HFFc6 (cell line): Measurements from ENCODE around the gene IL2RG. TPM values are rescaled to one million over a fixed set of nuclear protein-coding genes. Genes with fewer than 3 reads are reported as not detected.

Experiments used
- DNase-seq: peaks from one replicate; pipeline ENCODE4 v3.0.0-alpha.2; 2018
- H3K27ac Mint-ChIP-seq: 2 replicates; pipeline ENCODE4 v1.8.0; 2020; ENCODE audit warnings: mild to moderate bottlenecking, mixed read lengths
- H3K27me3 Mint-ChIP-seq: 2 replicates; pipeline ENCODE4 v1.8.0; 2021; ENCODE audit warnings: mild to moderate bottlenecking, moderate library complexity, mixed read lengths; ENCODE audit not compliant: insufficient read depth
- H3K36me3 Mint-ChIP-seq: 2 replicates; pipeline ENCODE4 v1.8.0; 2021; ENCODE audit warnings: low read depth, mixed read lengths
- H3K4me1 Mint-ChIP-seq: 2 replicates; pipeline ENCODE4 v1.8.0; 2020; ENCODE audit warnings: low read depth, mixed read lengths
- H3K4me3 Mint-ChIP-seq: 2 replicates; pipeline ENCODE4 v1.8.0; 2020; ENCODE audit warnings: mild to moderate bottlenecking, moderate library complexity, mixed read lengths
- H3K9me3 Mint-ChIP-seq: 2 replicates; pipeline ENCODE4 v1.8.0; 2020; ENCODE audit warnings: mild to moderate bottlenecking, mixed read lengths
- CTCF ChIP-seq: fragments of 200-600 bp; sonication (generic); IDR thresholded peaks from 2 replicates; pipeline ENCODE4 v1.5.0; 2021; ENCODE audit warnings: antibody characterized with exemption, mild to moderate bottlenecking
- total RNA-seq, 6 experiments: library from RNA; stranded (reverse); fragmentation: NEBNext Ultra II Directional; extraction: Animal tissue kit (Norgen Biotek cat#: 25700); gene quantifications; 2 replicates in 1 of 6; 3 replicates in 5 of 6; pipeline ENCODE4 v1.2.3, GENCODE V29; 2021

The IL2RG gene
- total RNA-seq, 6 experiments from 2014 or later: 0.37 to 0.43 TPM; not detected in 4

DNA sequence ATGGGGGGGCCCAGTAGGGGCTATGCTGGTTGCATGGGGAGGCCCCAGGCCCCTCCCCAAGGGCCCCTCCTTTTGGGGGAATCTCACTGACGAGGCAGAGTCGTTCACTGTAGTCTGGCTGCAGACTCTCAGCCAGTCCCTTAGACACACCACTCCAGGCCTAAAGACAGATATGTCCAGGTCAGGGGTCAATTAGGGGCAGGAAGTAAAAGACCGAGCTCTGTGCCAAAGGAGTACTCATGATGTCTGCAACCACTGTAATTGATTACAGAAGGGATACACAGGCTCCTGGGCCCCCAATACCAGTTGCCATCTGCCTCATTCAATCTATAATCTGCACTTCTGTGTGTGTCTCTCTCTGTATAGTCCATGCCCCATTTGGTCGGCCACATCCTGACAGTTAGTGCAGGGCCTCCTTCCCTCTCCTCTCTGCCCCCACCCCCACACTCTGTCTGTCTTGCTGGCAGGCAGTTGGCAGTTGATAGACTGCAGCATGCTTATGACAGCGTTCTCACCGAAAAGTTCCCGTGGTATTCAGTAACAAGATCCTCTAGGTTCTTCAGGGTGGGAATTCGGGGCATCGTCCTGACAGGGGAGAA lies 3.5 kb downstream of the IL2RG start:
- Mint-ChIP-seq H3K4me1 (peaks cover 8% of the 10 kb centered on the region), H3K4me3 (no peak overlapping the region), H3K27me3 (peaks cover 16% of the 10 kb centered on the region), H3K27ac (no peak overlapping the region), H3K9me3 (no peaks in the 10 kb centered on the region), H3K36me3 (no peaks in the 10 kb centered on the region)
- TF ChIP-seq CTCF: no peak
- no peak for DNase-seq

- Mint-ChIP-seq H3K4me1 (peaks cover 8% of the 10 kb centered on the region), H3K9me3 (no peaks in the 10 kb centered on the region), H3K27ac (no peak overlapping the region), H3K36me3 (no peaks in the 10 kb centered on the region), H3K27me3 (peaks cover 16% of the 10 kb centered on the region), H3K4me3 (no peak overlapping the region)
- TF ChIP-seq CTCF: no peak
- DNase-seq: no peak
These were observed 4.1 kb downstream of the IL2RG start for GRCh38 chrX:71107245-71107644.

DNA sequence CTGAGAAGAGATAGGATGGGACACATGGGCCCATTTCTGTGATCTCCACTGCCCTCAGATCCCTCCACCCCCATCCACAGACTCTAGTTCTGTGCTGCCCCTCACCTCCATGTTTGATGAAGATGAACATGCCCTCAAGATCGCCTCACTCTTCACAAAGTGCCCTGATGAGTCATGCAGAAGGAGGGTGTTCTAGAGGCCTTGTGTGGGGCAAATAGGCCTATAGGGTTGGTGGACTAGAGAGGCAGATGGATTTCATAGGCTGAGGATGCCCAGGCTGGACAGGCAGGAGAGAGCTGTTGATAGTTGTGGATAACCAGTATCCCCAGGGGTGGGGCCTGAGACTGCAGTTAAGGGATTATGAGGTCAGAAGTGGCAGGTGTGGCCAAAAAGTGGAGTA lies 5.0 kb downstream of the IL2RG start, which contains the start of gene CXorf65:
Gene CXorf65, minus strand, starts transcription at position 314 of the 400 bp plus-strand sequence. Its CDS starts 184 bp downstream, at position 130.
- no peak within 1 kb of the TSS for H3K27ac Mint-ChIP-seq
- peaks cover 12% of the 10 kb centered on the region for H3K27me3 Mint-ChIP-seq
- no peak within 1 kb of the TSS for H3K4me3 Mint-ChIP-seq
- DNase-seq: no peak
- H3K4me1 Mint-ChIP-seq: peaks cover 8% of the 10 kb centered on the region; the same call in 1 of the 2 replicates
- no peaks in the 10 kb centered on the region for H3K36me3 Mint-ChIP-seq
- no peak for TF ChIP-seq CTCF
- no peaks in the 10 kb centered on the region for H3K9me3 Mint-ChIP-seq

DNA sequence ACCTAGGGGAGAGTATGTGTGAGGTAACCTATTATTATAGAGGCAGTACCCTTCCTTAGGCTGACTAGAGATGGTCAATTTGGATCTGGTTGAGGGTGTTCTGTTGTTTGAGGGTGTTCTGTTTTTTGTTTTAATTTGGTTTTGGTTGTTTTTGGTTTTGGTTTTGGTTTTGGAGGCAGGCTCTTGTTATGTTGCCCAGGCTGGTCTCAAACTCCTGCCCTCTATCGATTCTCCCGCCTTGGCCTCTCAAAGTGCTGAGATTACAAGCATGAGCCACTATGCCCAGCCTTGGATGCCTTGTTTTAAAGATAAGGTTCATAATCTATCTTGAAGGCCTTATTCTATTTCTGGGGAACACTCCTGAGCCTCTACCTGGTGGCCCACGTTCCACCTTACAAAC lies 5.7 kb downstream of the IL2RG start:
- H3K9me3 Mint-ChIP-seq: no peaks in the 10 kb centered on the region
- H3K4me1 Mint-ChIP-seq: peaks cover 8% of the 10 kb centered on the region; the same call in 1 of the 2 replicates
- H3K36me3 Mint-ChIP-seq: no peaks in the 10 kb centered on the region
- no peak for DNase-seq
- H3K27me3 Mint-ChIP-seq: peaks cover 7% of the 10 kb centered on the region
- no peak overlapping the region for H3K27ac Mint-ChIP-seq
- TF ChIP-seq CTCF: no peak
- no peak overlapping the region for H3K4me3 Mint-ChIP-seq

DNA sequence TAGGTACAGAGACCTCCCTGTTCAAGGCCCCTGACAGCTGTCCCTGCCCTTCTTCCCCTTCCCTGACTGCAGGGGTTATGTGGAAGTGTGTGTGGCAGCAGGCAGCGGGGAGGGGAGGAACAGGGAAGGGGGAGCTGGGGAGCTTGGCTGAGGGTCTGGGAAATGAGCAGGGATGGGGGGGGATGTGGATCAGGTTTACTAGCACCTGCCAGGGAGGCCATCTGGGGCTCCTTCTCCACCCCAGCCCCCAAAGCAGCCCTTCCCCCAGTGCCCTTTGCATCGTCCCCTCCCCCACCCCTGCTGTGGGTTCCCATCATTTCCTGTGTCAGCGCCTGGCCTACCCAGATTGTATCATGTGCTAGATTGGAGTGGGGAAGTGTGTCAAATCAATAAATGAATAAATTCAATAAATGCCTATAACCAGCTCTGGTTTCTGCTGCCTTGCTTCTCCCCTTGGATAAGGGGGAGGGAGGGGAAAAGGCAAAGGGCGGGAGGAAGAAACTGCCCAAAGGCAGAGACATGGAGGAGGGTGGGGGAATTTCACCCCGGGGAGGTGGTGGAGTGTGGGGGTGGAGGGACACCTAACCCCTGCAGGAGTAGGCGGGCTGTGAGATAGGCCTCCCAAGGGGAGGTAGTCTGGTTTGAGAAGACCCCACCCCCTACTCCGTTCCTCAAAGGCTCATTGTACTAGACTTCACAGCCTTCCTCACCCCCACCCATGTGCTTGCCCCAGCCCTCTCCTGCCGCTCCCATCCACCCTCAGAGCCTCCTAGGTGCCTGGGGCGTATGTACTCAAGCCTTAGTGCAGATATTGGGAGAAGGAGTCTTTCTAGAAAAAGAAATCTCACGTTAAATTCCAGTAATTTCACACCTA lies 8.0 kb downstream of the IL2RG start:
- DNase-seq: no peak
- no peak overlapping the region for H3K4me3 Mint-ChIP-seq
- peaks cover 8% of the 10 kb centered on the region; the same call in 1 of the 2 replicates for H3K4me1 Mint-ChIP-seq
- TF ChIP-seq CTCF: no peak
- H3K27me3 Mint-ChIP-seq: no peaks in the 10 kb centered on the region; the same call in 1 of the 2 replicates
- H3K27ac Mint-ChIP-seq: no peak overlapping the region
- H3K36me3 Mint-ChIP-seq: no peaks in the 10 kb centered on the region
- no peaks in the 10 kb centered on the region for H3K9me3 Mint-ChIP-seq
